Measurements from ENCODE around the gene RNF44. TPM values are rescaled to one million over a fixed set of nuclear protein-coding genes. Genes with fewer than 3 reads are reported as not detected.
A peak's percentile ranks its signal among the peaks of the same experiment; 100 is the strongest.
"Not testable (repeated sequence)": the region's sequence is repeated elsewhere in the genome, so short reads cannot be mapped to it uniquely, and the experiment has no call there.

Gene RNF44
- total RNA-seq, 1 experiment from 2014 or later, result 19.2 TPM

- Histone ChIP-seq H3F3A (ENCODE audit: low read length, unreplicated experiment) (no peaks in the 10 kb centered on the region), H3K27ac (ENCODE audit: low read length) (no peak overlapping the region), H3K9me3 (ENCODE audit: low read length) (no peaks in the 10 kb centered on the region), H3K9ac (ENCODE audit: low read length) (no peak overlapping the region), H3K4me3 (ENCODE audit: low read length) (no peak overlapping the region), H3K4me2 (ENCODE audit: low read length) (no peak overlapping the region), H3K27me3 (ENCODE audit: low read length) (no peaks in the 10 kb centered on the region), H3K79me2 (ENCODE audit: low read length) (no peaks in the 10 kb centered on the region), H3K4me1 (ENCODE audit: insufficient read depth, low read length) (peaks cover 26% of the 10 kb centered on the region), H2AFZ (ENCODE audit: low read length) (no peak overlapping the region), H3K36me3 (ENCODE audit: low read depth, low read length) (no peaks in the 10 kb centered on the region), H4K20me1 (ENCODE audit: low read length) (no peaks in the 10 kb centered on the region), H3K9me2 (replicated peaks; ENCODE audit: low read length) (no peaks in the 10 kb centered on the region)
- no peak for TF ChIP-seq EZH2phosphoT487 (IDR thresholded peaks at IDR 0.05; ENCODE audit: borderline replicate concordance, low read length)
- TF ChIP-seq CTCF (conservative IDR thresholded peaks at IDR 0.05; ENCODE audit: low read depth, low read length), result no peak
- TF ChIP-seq EZH2 (IDR thresholded peaks at IDR 0.05; ENCODE audit: low read length, unreplicated experiment), result no peak
- ChIA-PET POLR2A (ENCODE audit: unreplicated experiment) (no interaction called here), CTCF (interaction anchor here (0.6 kb wide), 1 partner anchor 799 kb away, joined by 6 read pairs; no protein-coding TSS in a partner anchor)
- ATAC-seq (no peak), DNase-seq (no peak)
- BruUV-seq (replicated peaks), result no TSS peak
- intact Hi-C loops (cut with micrococcal nuclease), result no loop called here
Observed at GRCh38 chr5:176557846-176558245, 20.6 kb upstream of the RNF44 start.

GRCh38 chr5:176553260-176554085, 16.3 kb upstream of the RNF44 start:
- POLR2A ChIA-PET (ENCODE audit: unreplicated experiment), result no interaction called here
- peak; percentile 95 for DNase-seq
- Histone ChIP-seq H4K20me1 (ENCODE audit: low read length) (no peaks in the 10 kb centered on the region), H3K36me3 (ENCODE audit: low read depth, low read length) (no peaks in the 10 kb centered on the region), H3K9me3 (ENCODE audit: low read length) (no peaks in the 10 kb centered on the region), H3K4me2 (ENCODE audit: low read length) (peak overlapping the region; percentile 69), H3K79me2 (ENCODE audit: low read length) (no peaks in the 10 kb centered on the region), H3K4me1 (ENCODE audit: insufficient read depth, low read length) (peaks cover 32% of the 10 kb centered on the region), H3K27ac (ENCODE audit: low read length) (peak overlapping the region; percentile 85), H3K4me3 (ENCODE audit: low read length) (peak overlapping the region; percentile 27; the same call in 1 of the 2 replicates), H3K9ac (ENCODE audit: low read length) (peak overlapping the region; percentile 69), H2AFZ (ENCODE audit: low read length) (peak overlapping the region; percentile 53), H3K9me2 (replicated peaks; ENCODE audit: low read length) (no peaks in the 10 kb centered on the region), H3F3A (ENCODE audit: low read length, unreplicated experiment) (no peaks in the 10 kb centered on the region), H3K27me3 (ENCODE audit: low read length) (no peaks in the 10 kb centered on the region)
- intact Hi-C loops (cut with micrococcal nuclease), result no loop called here
- no peak for TF ChIP-seq EZH2 (IDR thresholded peaks at IDR 0.05; ENCODE audit: low read length, unreplicated experiment)
- no peak for TF ChIP-seq CTCF (conservative IDR thresholded peaks at IDR 0.05; ENCODE audit: low read depth, low read length)
- no peak for TF ChIP-seq EZH2phosphoT487 (IDR thresholded peaks at IDR 0.05; ENCODE audit: borderline replicate concordance, low read length)
- CTCF ChIA-PET, result no interaction called here
- ATAC-seq, result peak; percentile 72
- BruUV-seq (replicated peaks), result no TSS peak

GRCh38 chr5:176552332-176552869, 15.2 kb upstream of the RNF44 start:
- peak overlapping the region; percentile 85 for H3K27ac ChIP-seq (ENCODE audit: low read length)
- no peaks in the 10 kb centered on the region for H3K27me3 ChIP-seq (ENCODE audit: low read length)
- no peaks in the 10 kb centered on the region for H4K20me1 ChIP-seq (ENCODE audit: low read length)
- H2AFZ ChIP-seq (ENCODE audit: low read length), result no peak overlapping the region
- ChIA-PET CTCF (no interaction called here), POLR2A (ENCODE audit: unreplicated experiment) (no interaction called here)
- no peaks in the 10 kb centered on the region for H3K79me2 ChIP-seq (ENCODE audit: low read length)
- H3K36me3 ChIP-seq (ENCODE audit: low read depth, low read length), result no peaks in the 10 kb centered on the region
- ATAC-seq (no peak), DNase-seq (no peak)
- no TSS peak for BruUV-seq (replicated peaks)
- H3K4me1 ChIP-seq (ENCODE audit: insufficient read depth, low read length), result peaks cover 39% of the 10 kb centered on the region
- intact Hi-C loops (cut with micrococcal nuclease), result no loop called here
- H3K4me3 ChIP-seq (ENCODE audit: low read length), result no peak overlapping the region
- H3F3A ChIP-seq (ENCODE audit: low read length, unreplicated experiment), result no peaks in the 10 kb centered on the region
- no peak for TF ChIP-seq EZH2 (IDR thresholded peaks at IDR 0.05; ENCODE audit: low read length, unreplicated experiment)
- TF ChIP-seq CTCF (conservative IDR thresholded peaks at IDR 0.05; ENCODE audit: low read depth, low read length), result no peak
- TF ChIP-seq EZH2phosphoT487 (IDR thresholded peaks at IDR 0.05; ENCODE audit: borderline replicate concordance, low read length), result no peak
- H3K9me2 ChIP-seq (replicated peaks; ENCODE audit: low read length), result no peaks in the 10 kb centered on the region
- peak overlapping the region; percentile 65 for H3K9ac ChIP-seq (ENCODE audit: low read length)
- no peak overlapping the region for H3K4me2 ChIP-seq (ENCODE audit: low read length)
- H3K9me3 ChIP-seq (ENCODE audit: low read length), result no peaks in the 10 kb centered on the region

GRCh38 chr5:176550937-176551336, 13.7 kb upstream of the RNF44 start:
- CTCF ChIA-PET; BruUV-seq (replicated peaks); intact Hi-C loops (cut with micrococcal nuclease); H3K9ac ChIP-seq (ENCODE audit: low read length); H3K79me2 ChIP-seq (ENCODE audit: low read length); H3K4me3 ChIP-seq (ENCODE audit: low read length); DNase-seq; ATAC-seq; H3K27me3 ChIP-seq (ENCODE audit: low read length); H3K36me3 ChIP-seq (ENCODE audit: low read depth, low read length); H3K9me2 ChIP-seq (replicated peaks; ENCODE audit: low read length); H3K27ac ChIP-seq (ENCODE audit: low read length); H3K4me2 ChIP-seq (ENCODE audit: low read length); H2AFZ ChIP-seq (ENCODE audit: low read length); H3F3A ChIP-seq (ENCODE audit: low read length, unreplicated experiment); H4K20me1 ChIP-seq (ENCODE audit: low read length); H3K9me3 ChIP-seq (ENCODE audit: low read length); POLR2A ChIA-PET (ENCODE audit: unreplicated experiment): not testable (repeated sequence)
- peaks cover 41% of the 10 kb centered on the region for H3K4me1 ChIP-seq (ENCODE audit: insufficient read depth, low read length)

Data from PC-3 (cell line).